Spinal cord (tissue), 10 donors: ENCODE measurements around the gene RDH5. TPM values are rescaled to one million over a fixed set of nuclear protein-coding genes. Genes with fewer than 3 reads are reported as not detected.

Experiments
- DNase-seq, 6 donors: peaks; one replicate each; pipeline versions ENCODE4 v3.0.0 to v3.0.0-alpha.2; 2013 to 2015; ENCODE audit warnings: low spot score in 6 of 6, low read depth in 4 of 6
- H3K27ac ChIP-seq: one replicate; pipeline ENCODE4 v1.5.1; 2013; ENCODE audit warnings: low read depth, low read length, control low read depth
- H3K27me3 ChIP-seq: one replicate; pipeline ENCODE4 v1.6.1; 2013; ENCODE audit warnings: low read length; ENCODE audit not compliant: control insufficient read depth, insufficient read depth
- H3K36me3 ChIP-seq: one replicate; pipeline ENCODE4 v1.6.1; 2013; ENCODE audit warnings: low read length; ENCODE audit not compliant: control insufficient read depth, insufficient read depth
- H3K4me1 ChIP-seq: one replicate; pipeline ENCODE4 v1.6.1; 2013; ENCODE audit warnings: low read length; ENCODE audit not compliant: control insufficient read depth, insufficient read depth
- H3K4me3 ChIP-seq: one replicate; pipeline ENCODE4 v1.5.1; 2013; ENCODE audit warnings: low read depth, low read length, control low read depth
- H3K9me3 ChIP-seq: one replicate; pipeline ENCODE4 v1.6.1; 2013; ENCODE audit warnings: low read length; ENCODE audit not compliant: control insufficient read depth, insufficient read depth
- WGBS: methylation state at CpG from one replicate; pipeline ENCODE4 v1.1.5; 2013; ENCODE audit warnings: missing lambda C conversion rate; ENCODE audit not compliant: insufficient coverage; 5-methylcytosine and 5-hydroxymethylcytosine counted together
- polyA plus RNA-seq, 2 donors: library from polyadenylated mRNA; unstranded; fragments of 120-200 nt; gene quantifications; one replicate each; pipeline ENCODE4 v1.2.1, GENCODE V29; 2013; ENCODE audit not compliant: insufficient read length in 2 of 2
- total RNA-seq, 2 donors: library from RNA; depleted of rRNA in 1 of 2; stranded (reverse); fragments of 120-200 nt in 1 of 2; fragments of >200 nt in 1 of 2; gene quantifications; one replicate each; pipeline versions ENCODE4 v1.2.3 to v1.2.4, GENCODE V29; 2013 to 2014
- donor health status: healthy.

RDH5 gene
- total and polyA plus RNA-seq, 4 donors = 7.7 to 18.3 (median 12.3) TPM

DNA sequence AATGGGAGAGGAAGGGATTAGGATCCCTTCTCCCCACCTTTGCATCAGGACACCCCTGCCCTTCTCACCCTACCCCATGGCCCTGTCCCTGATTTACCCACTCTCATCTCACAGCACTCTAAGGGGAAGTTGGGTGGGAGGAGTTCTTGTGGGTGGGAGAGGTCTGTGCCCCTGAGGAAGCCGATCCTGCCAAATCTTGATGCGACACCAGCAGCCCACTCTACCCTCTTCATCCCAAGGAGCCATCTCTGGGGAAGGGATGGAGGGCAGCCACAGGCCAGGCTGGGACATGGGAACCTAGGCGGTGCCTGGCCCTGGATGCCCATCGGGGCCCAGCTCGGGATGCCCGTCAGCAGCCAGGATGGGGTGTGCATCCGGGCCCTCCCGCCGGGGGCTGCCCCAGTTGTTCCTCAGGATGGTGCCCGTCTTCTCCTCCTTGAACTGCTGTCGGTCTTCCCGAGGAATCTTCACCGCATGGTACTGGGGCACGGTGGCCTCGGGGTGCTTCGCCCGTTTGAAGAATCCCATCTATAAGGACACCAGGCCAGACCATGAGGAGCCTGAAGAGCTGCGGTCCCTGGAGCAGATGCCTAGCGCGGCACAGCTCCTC lies 35.3 kb upstream of the RDH5 start:
- DNase-seq = no peak
- no peak overlapping the region for H3K4me3 ChIP-seq
- H3K4me1 ChIP-seq = peaks cover 10% of the 10 kb centered on the region
- H3K27me3 ChIP-seq = peaks cover 4% of the 10 kb centered on the region
- 97% methylated on average over 13 of the region's 20 CpGs for WGBS
- H3K36me3 ChIP-seq = peaks cover 30% of the 10 kb centered on the region
- H3K27ac ChIP-seq = no peak overlapping the region
- H3K9me3 ChIP-seq = no peaks in the 10 kb centered on the region

DNA sequence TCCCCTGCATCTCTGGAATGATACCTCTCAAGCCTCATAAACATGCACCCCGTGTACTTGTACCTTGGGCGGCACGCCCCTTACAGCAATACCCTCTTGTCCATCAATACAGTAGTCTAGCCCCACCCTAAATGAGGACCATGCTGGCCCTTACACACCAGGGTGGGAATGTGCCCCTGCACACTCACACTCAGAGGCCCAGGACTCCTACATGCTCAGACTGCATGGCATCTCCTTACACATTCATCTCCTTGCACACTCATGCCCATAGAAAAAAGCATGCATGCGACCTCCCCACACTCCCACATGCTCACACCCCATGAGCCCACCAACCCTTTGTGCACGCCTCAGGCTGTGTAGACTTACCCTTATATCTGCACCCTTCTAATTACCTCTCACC lies 34.5 kb upstream of the RDH5 start:
- DNase-seq = no peak
- peaks cover 30% of the 10 kb centered on the region for H3K36me3 ChIP-seq
- H3K4me3 ChIP-seq = no peak overlapping the region
- WGBS = 89% methylated on average over 5 of the region's 5 CpGs
- H3K27ac ChIP-seq = no peak overlapping the region
- H3K4me1 ChIP-seq = peaks cover 10% of the 10 kb centered on the region
- H3K9me3 ChIP-seq = no peaks in the 10 kb centered on the region
- peaks cover 4% of the 10 kb centered on the region for H3K27me3 ChIP-seq

DNA sequence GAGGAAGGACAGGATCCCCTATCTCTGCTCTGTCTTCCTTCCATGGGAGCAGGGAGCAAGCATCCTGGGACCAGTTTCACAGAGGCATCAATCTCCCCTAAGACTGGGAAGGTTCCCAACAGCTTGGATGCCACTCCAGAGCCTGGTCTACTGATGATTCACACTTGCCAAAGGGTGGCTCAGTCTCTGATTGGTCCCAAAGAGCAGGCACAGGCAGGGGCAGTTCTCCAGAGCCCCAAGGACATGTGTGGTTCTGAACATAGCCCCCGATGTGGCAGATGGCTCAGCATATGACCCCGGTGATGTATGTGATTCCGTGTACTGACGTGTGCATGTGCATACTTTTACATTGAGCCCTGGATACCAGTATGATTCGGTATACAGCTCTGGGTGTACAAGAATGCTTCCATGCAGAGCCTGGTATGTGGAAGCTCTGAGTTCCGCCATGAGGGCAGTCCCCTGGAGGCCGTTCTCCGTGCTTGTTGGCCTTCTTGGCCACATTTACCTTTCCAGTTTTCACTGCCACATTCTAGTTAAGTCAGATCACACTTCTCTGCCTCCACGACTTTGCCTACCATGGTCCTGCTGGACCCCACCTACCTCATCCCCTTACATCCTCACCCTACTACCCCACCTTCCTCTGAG lies 33.7 kb upstream of the RDH5 start:
- Histone ChIP-seq H3K4me3 (no peak overlapping the region), H3K9me3 (no peaks in the 10 kb centered on the region), H3K36me3 (peaks cover 30% of the 10 kb centered on the region), H3K4me1 (peaks cover 6% of the 10 kb centered on the region), H3K27me3 (peaks cover 4% of the 10 kb centered on the region), H3K27ac (no peak overlapping the region)
- DNase-seq = no peak
- WGBS = 95% methylated on average over 9 of the region's 9 CpGs

DNA sequence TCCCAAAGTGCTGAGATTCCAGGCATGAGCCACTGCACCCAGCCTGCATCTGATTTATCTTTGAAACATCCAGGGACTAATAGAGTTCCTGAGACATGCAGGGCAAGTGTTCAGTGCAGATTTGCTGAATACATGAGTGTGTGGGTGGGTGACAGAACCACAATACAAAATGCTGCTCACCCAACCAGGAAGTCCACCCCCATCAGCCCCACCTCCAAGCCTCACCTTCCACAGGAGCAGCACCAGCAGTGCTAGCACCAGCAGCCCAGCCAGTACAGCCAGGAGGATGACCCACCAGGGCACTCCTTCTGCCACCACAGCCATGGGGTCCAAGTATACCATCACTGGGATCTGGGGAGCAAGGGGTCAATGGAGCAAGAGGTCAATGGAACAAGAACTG lies 32.4 kb upstream of the RDH5 start:
- H3K4me3 ChIP-seq = no peak overlapping the region
- no peak for DNase-seq
- peaks cover 34% of the 10 kb centered on the region for H3K36me3 ChIP-seq
- H3K27ac ChIP-seq = no peak overlapping the region
- H3K4me1 ChIP-seq = no peaks in the 10 kb centered on the region
- H3K27me3 ChIP-seq = no peaks in the 10 kb centered on the region
- no peaks in the 10 kb centered on the region for H3K9me3 ChIP-seq

DNA sequence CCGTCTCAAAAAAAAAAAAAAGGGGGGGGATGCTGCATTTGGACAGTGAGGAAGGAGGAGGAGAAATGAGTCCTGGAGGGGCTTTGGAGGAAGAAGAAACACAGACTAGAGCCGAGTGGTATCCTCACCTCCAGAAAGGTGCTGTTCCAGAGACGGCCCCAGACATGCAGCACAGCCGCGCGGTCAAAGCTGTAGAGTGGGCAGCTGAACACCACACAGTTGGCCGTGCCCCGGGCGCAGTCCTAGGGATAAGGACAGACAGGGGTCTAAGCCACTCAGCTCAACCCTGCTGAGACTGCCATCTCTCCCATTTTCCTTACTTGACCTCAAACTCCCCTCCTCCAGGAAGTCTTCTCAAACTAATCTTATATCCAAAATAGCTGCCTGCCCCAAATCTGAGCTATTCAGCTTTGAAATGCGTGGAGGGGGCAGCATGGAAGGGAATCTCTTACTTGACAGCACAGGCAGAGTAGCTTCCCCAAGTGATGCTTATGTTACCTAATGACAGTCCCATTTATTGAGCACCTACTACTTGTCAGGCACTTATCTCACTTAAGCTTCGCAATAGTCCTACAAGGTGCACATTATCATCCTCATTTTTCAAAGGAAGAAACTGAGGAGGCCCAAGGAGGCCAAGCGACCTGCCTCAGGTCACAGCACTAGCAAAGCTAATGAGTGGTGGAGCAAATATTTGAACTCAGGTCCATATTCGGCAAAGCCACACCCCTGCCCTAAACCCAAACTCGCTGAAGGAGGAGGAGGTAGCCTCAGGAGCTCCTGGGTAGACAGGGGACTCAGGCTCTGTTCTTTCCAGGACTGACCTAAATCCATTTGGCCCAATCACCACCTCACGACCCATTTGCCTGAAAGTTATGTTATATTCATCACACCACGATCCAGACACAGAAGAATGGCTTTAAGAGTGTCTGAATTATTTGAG lies 31.2 kb upstream of the RDH5 start:
- DNase-seq = no peak

DNA sequence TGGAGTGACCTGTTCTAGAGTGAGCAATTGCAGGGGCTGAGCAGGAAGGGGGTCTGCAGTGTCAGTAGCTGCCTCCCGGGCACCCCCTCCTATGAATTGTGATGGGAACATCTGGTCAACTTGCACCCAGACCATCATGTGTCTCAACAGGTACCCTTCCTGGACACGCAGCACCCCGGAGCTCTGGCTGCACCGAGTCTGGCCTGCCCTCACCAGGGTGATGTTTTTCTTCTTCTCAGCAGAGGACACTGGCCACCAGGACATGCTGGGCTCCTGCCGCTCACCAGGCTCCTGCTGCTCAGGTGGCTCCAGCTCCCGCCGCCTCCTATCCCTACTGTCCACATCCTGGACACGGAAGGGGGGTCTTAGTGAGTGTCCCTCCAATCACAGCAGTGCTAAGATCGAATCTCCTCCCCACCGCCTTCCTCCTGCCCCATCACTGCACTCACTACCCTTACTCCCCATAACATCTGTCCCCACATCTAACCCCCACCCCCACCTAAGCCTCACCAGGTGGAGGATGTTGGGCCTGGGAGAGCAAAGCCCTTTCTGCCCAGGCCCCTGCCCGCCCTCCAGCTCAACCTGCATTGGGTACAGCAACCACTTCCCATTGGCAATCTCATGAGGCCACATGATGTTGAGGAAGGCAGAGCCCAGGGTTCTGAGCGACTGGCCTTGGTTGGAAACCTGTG lies 27.4 kb upstream of the RDH5 start:
- Histone ChIP-seq H3K36me3 (peaks cover 61% of the 10 kb centered on the region), H3K27ac (no peak overlapping the region), H3K27me3 (no peaks in the 10 kb centered on the region), H3K4me1 (no peaks in the 10 kb centered on the region), H3K4me3 (no peak overlapping the region), H3K9me3 (no peaks in the 10 kb centered on the region)
- DNase-seq = no peak
- WGBS = 91% methylated on average over 8 of the region's 12 CpGs

More for the DNA sequence above, 31.2 kb upstream of the RDH5 start:
- Histone ChIP-seq H3K4me1 (no peaks in the 10 kb centered on the region), H3K9me3 (no peaks in the 10 kb centered on the region), H3K4me3 (no peak overlapping the region), H3K27ac (no peak overlapping the region), H3K36me3 (peaks cover 45% of the 10 kb centered on the region), H3K27me3 (no peaks in the 10 kb centered on the region)
- 94% methylated on average over 10 of the region's 16 CpGs for WGBS

DNA sequence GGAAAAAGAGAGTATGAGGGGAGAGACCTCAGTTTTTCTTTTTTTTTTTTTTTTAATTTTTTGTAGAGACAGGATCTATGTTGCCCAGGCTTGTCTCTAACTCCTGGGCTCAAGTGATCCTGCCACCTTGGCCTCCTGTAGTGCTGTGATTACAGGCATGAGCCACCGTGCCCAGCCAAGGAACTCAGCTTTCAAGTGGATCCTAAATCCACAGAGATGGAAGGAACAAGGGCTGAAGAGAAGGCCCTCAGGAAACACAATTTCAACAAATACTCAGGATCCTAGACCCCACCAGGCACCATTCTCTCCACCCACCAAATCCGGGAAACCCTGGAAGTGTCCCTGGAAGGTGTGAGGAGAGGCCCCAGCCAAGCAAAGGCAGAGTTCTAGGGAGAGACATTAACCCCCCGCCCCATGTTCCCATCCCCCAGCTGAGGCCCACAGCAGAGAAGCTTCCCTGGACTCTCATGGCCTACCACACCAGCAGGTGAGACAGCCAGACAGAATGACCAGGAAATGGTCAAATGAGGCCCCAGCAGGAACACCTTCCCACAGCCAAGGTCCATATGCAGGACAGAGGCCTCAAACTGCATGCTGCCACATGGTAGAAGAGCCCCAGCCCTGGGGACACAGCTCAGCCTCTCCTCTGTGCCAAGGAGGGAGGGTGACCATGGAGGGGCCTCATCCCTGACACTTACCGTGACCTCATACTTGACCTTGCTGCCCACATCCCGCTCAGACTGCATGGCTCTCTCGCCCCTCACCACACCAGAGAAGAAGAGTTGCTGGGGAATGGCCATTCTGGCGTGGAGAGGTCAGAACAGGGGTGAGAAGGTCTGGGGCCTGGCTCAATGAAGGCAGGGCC lies 26.6 kb upstream of the RDH5 start:
- Histone ChIP-seq H3K27ac (no peak overlapping the region), H3K9me3 (no peaks in the 10 kb centered on the region), H3K4me1 (no peaks in the 10 kb centered on the region), H3K4me3 (no peak overlapping the region), H3K27me3 (no peaks in the 10 kb centered on the region), H3K36me3 (peaks cover 63% of the 10 kb centered on the region)
- DNase-seq = no peak
- WGBS = 87% methylated on average over 4 of the region's 7 CpGs

DNA sequence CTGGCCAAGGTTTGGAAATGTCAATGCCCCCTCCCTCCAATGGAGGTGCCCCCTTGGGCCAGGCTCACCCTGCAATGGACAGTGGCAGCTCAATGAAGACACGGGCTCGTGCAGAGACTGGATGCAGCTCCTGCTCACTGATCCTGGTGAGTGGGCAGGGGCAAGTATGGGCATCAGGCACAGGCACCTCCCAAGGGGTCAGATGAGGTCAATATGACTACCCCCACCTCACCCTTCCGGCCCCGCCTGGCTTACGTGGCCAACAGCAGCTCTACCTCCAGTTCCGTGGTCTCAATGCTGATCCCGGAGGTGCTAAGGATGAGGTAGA lies 26.0 kb upstream of the RDH5 start:
- DNase-seq = no peak
- Histone ChIP-seq H3K4me1 (no peaks in the 10 kb centered on the region), H3K9me3 (no peaks in the 10 kb centered on the region), H3K36me3 (peaks cover 65% of the 10 kb centered on the region), H3K4me3 (no peak overlapping the region), H3K27ac (no peak overlapping the region), H3K27me3 (no peaks in the 10 kb centered on the region)
- WGBS = 93% methylated on average over 3 of the region's 7 CpGs

DNA sequence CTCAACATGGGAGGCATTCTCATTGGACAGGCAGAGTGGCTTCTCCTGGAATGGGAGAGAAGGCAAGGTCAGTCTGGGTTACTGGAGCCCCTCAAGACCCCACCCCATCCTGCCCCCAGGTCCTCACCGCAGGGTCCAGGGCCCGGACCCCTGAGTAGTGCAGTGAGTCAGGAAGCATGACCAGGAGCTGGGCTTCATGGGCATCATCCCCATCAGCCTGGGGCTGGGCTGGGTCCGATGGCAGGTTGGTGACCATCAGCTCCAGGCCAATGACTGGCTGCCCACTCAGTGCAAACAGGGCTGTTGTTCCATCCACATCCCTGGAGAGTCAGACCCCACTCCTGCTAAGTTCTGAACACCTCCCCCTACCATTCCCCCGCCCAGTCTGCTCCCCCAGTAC lies 25.5 kb upstream of the RDH5 start:
- Histone ChIP-seq H3K36me3 (peaks cover 67% of the 10 kb centered on the region), H3K4me1 (no peaks in the 10 kb centered on the region), H3K27ac (no peak overlapping the region), H3K9me3 (no peaks in the 10 kb centered on the region), H3K27me3 (no peaks in the 10 kb centered on the region), H3K4me3 (no peak overlapping the region)
- WGBS = 94% methylated on average over 4 of the region's 4 CpGs
- no peak for DNase-seq
